ENCODE data around the gene ARL6IP5.

The ARL6IP5 gene

DNA sequence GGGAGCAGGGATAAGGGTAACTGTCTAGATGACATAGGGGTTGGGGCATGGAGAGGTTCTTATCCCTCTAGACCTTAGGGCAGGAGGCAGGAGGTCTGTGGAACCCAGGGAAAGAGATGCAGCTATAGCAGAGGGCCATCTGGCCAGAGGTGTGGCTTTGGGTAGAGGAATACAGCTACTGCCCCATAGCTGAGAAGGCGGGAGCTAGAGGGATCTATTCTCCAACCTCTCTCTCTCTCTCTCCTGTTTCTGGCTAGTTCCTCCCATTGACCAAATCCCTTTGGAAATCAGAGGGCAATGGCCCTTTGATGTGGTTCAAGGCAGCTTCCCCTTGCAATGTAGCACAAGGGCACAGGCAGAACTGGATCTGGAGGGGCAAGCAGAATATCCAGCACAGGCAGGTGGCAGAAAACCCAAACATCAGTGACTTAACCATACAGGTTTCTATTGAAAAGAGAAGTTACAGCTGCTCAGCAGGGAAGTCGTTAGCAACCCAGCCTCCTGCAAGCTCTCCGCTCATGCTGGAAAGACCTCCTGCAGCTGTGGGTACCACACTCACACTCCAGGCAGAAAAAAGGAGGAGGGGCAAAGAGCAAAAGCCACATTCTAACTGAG is 60.0 kb downstream of the ARL6IP5 start:
- in situ Hi-C loops (cut with HindIII; ENCODE audit: low sequenced_read_pairs): no loop called here

DNA sequence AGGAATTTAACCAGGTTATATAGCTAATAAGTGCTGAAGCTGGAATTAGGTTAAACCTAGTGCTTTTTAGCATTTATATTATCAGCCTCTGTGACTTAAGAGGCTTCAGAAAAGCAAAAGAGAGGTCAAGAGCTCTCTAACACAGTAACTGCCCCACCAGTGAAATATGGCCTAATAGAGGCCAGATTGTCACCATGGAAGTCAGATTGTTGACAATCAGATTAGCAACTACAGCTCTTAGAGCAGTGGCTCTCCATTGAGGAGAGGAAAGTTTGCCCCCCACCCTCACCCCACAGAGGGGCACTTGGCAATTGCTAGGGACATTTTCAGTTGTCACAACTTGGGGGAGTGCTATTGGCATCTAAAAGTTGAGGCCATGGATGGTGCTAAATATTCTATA is 61.0 kb downstream of the ARL6IP5 start:
- in situ Hi-C loops (cut with HindIII; ENCODE audit: low sequenced_read_pairs): no loop called here

DNA sequence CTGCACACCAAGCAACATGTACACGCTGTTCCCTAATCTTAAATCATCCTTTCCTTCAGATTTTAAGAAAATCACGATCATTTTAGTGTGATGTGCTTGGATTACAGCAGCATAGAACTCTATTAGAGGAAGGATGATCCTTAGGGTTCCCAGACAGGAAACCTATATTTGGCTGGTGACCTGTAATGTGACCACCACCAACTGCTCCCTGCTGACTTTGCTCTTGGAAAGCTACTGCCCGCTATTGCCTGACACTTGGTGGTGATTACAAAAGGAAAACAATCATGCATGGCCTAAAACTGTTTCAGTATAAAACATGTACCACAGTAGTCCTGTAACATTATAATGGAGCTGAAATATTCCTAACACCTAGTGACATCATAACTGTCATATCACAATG is 64.8 kb downstream of the ARL6IP5 start:
- in situ Hi-C loops (cut with HindIII; ENCODE audit: low sequenced_read_pairs): no loop called here
